Measurements from ENCODE around the gene TRHDE.

TRHDE gene

GRCh38 chr12:72311946-72312345, 39.8 kb downstream of the TRHDE start:
- TF ChIP-seq POLR2A (IDR thresholded peaks at IDR 0.05; ENCODE audit: low read length) (no peak), GATA1 (IDR thresholded peaks at IDR 0.05; ENCODE audit: low read depth, low read length) (no peak)
- no peak for DNase-seq

GRCh38 chr12:72313806-72314205, 41.6 kb downstream of the TRHDE start:
- TF ChIP-seq GATA1 (IDR thresholded peaks at IDR 0.05; ENCODE audit: low read depth, low read length) (no peak), POLR2A (IDR thresholded peaks at IDR 0.05; ENCODE audit: low read length) (no peak)
- DNase-seq, result no peak

GRCh38 chr12:72315858-72316257, 43.7 kb downstream of the TRHDE start:
- no peak for DNase-seq
- TF ChIP-seq POLR2A (IDR thresholded peaks at IDR 0.05; ENCODE audit: low read length) (no peak), GATA1 (IDR thresholded peaks at IDR 0.05; ENCODE audit: low read depth, low read length) (no peak)

- DNase-seq, result no peak
- no peak for TF ChIP-seq GATA1 (IDR thresholded peaks at IDR 0.05; ENCODE audit: low read depth, low read length)
- no peak for TF ChIP-seq POLR2A (IDR thresholded peaks at IDR 0.05; ENCODE audit: low read length)
Measured at GRCh38 chr12:72318341-72318740, 46.2 kb downstream of the TRHDE start.

GRCh38 chr12:72323881-72324280, 51.7 kb downstream of the TRHDE start:
- no peak for TF ChIP-seq POLR2A (IDR thresholded peaks at IDR 0.05; ENCODE audit: low read length)
- no peak for TF ChIP-seq GATA1 (IDR thresholded peaks at IDR 0.05; ENCODE audit: low read depth, low read length)
- DNase-seq, result no peak

- no peak for DNase-seq
- TF ChIP-seq POLR2A (IDR thresholded peaks at IDR 0.05; ENCODE audit: low read length) (no peak), GATA1 (IDR thresholded peaks at IDR 0.05; ENCODE audit: low read depth, low read length) (no peak)
Measured at GRCh38 chr12:72330301-72330700, 58.1 kb downstream of the TRHDE start.

- no peak for DNase-seq
- no peak for TF ChIP-seq POLR2A (IDR thresholded peaks at IDR 0.05; ENCODE audit: low read length)
- TF ChIP-seq GATA1 (IDR thresholded peaks at IDR 0.05; ENCODE audit: low read depth, low read length), result no peak
Measured at GRCh38 chr12:72330784-72331183, 58.6 kb downstream of the TRHDE start.

- no peak for DNase-seq
- TF ChIP-seq POLR2A (IDR thresholded peaks at IDR 0.05; ENCODE audit: low read length) (no peak), GATA1 (IDR thresholded peaks at IDR 0.05; ENCODE audit: low read depth, low read length) (no peak)
Measured at GRCh38 chr12:72337382-72337781, 65.2 kb downstream of the TRHDE start.

GRCh38 chr12:72337946-72338345, 65.8 kb downstream of the TRHDE start:
- no peak for DNase-seq
- TF ChIP-seq POLR2A (IDR thresholded peaks at IDR 0.05; ENCODE audit: low read length) (no peak), GATA1 (IDR thresholded peaks at IDR 0.05; ENCODE audit: low read depth, low read length) (no peak)

- no peak for DNase-seq
- TF ChIP-seq POLR2A (IDR thresholded peaks at IDR 0.05; ENCODE audit: low read length) (no peak), GATA1 (IDR thresholded peaks at IDR 0.05; ENCODE audit: low read depth, low read length) (no peak)
Measured at GRCh38 chr12:72338437-72338836, 66.3 kb downstream of the TRHDE start.

GRCh38 chr12:72346363-72346944, 74.3 kb downstream of the TRHDE start:
- peak; percentile 66 to 81 for DNase-seq
- no peak for TF ChIP-seq GATA1 (IDR thresholded peaks at IDR 0.05; ENCODE audit: low read depth, low read length)
- TF ChIP-seq POLR2A (IDR thresholded peaks at IDR 0.05; ENCODE audit: low read length), result no peak

- TF ChIP-seq GATA1 (IDR thresholded peaks at IDR 0.05; ENCODE audit: low read depth, low read length) (no peak), POLR2A (IDR thresholded peaks at IDR 0.05; ENCODE audit: low read length) (no peak)
- DNase-seq, result no peak
Measured at GRCh38 chr12:72349491-72349890, 77.3 kb downstream of the TRHDE start.

- TF ChIP-seq GATA1 (IDR thresholded peaks at IDR 0.05; ENCODE audit: low read depth, low read length) (no peak), POLR2A (IDR thresholded peaks at IDR 0.05; ENCODE audit: low read length) (no peak)
- DNase-seq, result no peak
Measured at GRCh38 chr12:72359416-72359815, 87.2 kb downstream of the TRHDE start.

- no peak for DNase-seq
- no peak for TF ChIP-seq GATA1 (IDR thresholded peaks at IDR 0.05; ENCODE audit: low read depth, low read length)
- TF ChIP-seq POLR2A (IDR thresholded peaks at IDR 0.05; ENCODE audit: low read length), result no peak
Measured at GRCh38 chr12:72365151-72365550, 93.0 kb downstream of the TRHDE start.

- no peak for TF ChIP-seq GATA1 (IDR thresholded peaks at IDR 0.05; ENCODE audit: low read depth, low read length)
- no peak for TF ChIP-seq POLR2A (IDR thresholded peaks at IDR 0.05; ENCODE audit: low read length)
- no peak for DNase-seq
Measured at GRCh38 chr12:72366255-72366654, 94.1 kb downstream of the TRHDE start.

- TF ChIP-seq POLR2A (IDR thresholded peaks at IDR 0.05; ENCODE audit: low read length), result no peak
Measured at GRCh38 chr12:72368298-72368697, 96.1 kb downstream of the TRHDE start.

More at GRCh38 chr12:72368298-72368697, 96.1 kb downstream of the TRHDE start:
- no peak for DNase-seq
